Nephron (organoid): ENCODE data around the gene RYR2.

Source experiments
- H3K27ac Mint-ChIP-seq, 3 experiments: 2 replicates each; pipeline ENCODE4 v1.8.0; 2020; ENCODE audit warnings: mixed read lengths in 3 of 3, mild to moderate bottlenecking in 2 of 3, moderate library complexity in 1 of 3
- H3K27me3 Mint-ChIP-seq: 2 replicates; pipeline ENCODE4 v1.8.0; 2021; ENCODE audit warnings: low read depth, mild to moderate bottlenecking, moderate library complexity, mixed read lengths
- H3K36me3 Mint-ChIP-seq: 2 replicates; pipeline ENCODE4 v1.8.0; 2020; ENCODE audit warnings: low read depth, mixed read lengths
- H3K4me1 Mint-ChIP-seq: 2 replicates; pipeline ENCODE4 v1.8.0; 2020; ENCODE audit warnings: mixed read lengths
- H3K4me3 Mint-ChIP-seq, 3 experiments: 2 replicates each; pipeline ENCODE4 v1.8.0; 2020; ENCODE audit warnings: mild to moderate bottlenecking in 3 of 3, mixed read lengths in 3 of 3, moderate library complexity in 2 of 3
- H3K9me3 Mint-ChIP-seq: 2 replicates; pipeline ENCODE4 v1.8.0; 2020; ENCODE audit warnings: mixed read lengths
- CTCF ChIP-seq, 3 experiments: fragments of 200-600 bp; sonication (generic); IDR thresholded peaks; one replicate each; pipeline ENCODE4 v1.5.0; 2021; ENCODE audit warnings: antibody characterized with exemption in 3 of 3; ENCODE audit not compliant: unreplicated experiment in 3 of 3

The RYR2 gene

GRCh38 chr1:237062976-237063375 is 21.0 kb downstream of the RYR2 start:
- no peaks in the 10 kb centered on the region for H3K4me1 Mint-ChIP-seq

GRCh38 chr1:237065903-237066302 is 23.9 kb downstream of the RYR2 start:
- Mint-ChIP-seq H3K27ac (no peak overlapping the region), H3K9me3 (peaks cover 9% of the 10 kb centered on the region), H3K27me3 (peaks cover 5% of the 10 kb centered on the region), H3K4me1 (no peaks in the 10 kb centered on the region), H3K36me3 (no peaks in the 10 kb centered on the region), H3K4me3 (no peak overlapping the region)
- TF ChIP-seq CTCF (IDR thresholded peaks at IDR 0.05; ENCODE audit: unreplicated experiment in 3 of 3): no peak

More at GRCh38 chr1:237062976-237063375, 21.0 kb downstream of the RYR2 start:
- TF ChIP-seq CTCF (IDR thresholded peaks at IDR 0.05; ENCODE audit: unreplicated experiment in 3 of 3): no peak
- H3K9me3 Mint-ChIP-seq: peaks cover 9% of the 10 kb centered on the region
- no peak overlapping the region for H3K27ac Mint-ChIP-seq
- peaks cover 3% of the 10 kb centered on the region for H3K27me3 Mint-ChIP-seq
- H3K36me3 Mint-ChIP-seq: no peaks in the 10 kb centered on the region
- H3K4me3 Mint-ChIP-seq: no peak overlapping the region

GRCh38 chr1:237070519-237070918 is 28.5 kb downstream of the RYR2 start:
- H3K4me3 Mint-ChIP-seq: no peak overlapping the region
- H3K27ac Mint-ChIP-seq: no peak overlapping the region
- no peaks in the 10 kb centered on the region for H3K4me1 Mint-ChIP-seq

GRCh38 chr1:237071641-237072420 is 29.8 kb downstream of the RYR2 start:
- Mint-ChIP-seq H3K4me1 (no peaks in the 10 kb centered on the region), H3K27ac (no peak overlapping the region), H3K4me3 (no peak overlapping the region), H3K36me3 (no peaks in the 10 kb centered on the region), H3K9me3 (peaks cover 15% of the 10 kb centered on the region), H3K27me3 (peaks cover 3% of the 10 kb centered on the region)
- TF ChIP-seq CTCF (IDR thresholded peaks at IDR 0.05; ENCODE audit: unreplicated experiment in 3 of 3): no peak

More at GRCh38 chr1:237070519-237070918, 28.5 kb downstream of the RYR2 start:
- no peaks in the 10 kb centered on the region for H3K36me3 Mint-ChIP-seq
- H3K27me3 Mint-ChIP-seq: peaks cover 5% of the 10 kb centered on the region
- TF ChIP-seq CTCF (IDR thresholded peaks at IDR 0.05; ENCODE audit: unreplicated experiment in 3 of 3): no peak
- H3K9me3 Mint-ChIP-seq: peaks cover 18% of the 10 kb centered on the region

GRCh38 chr1:237074371-237075117 is 32.6 kb downstream of the RYR2 start:
- H3K27me3 Mint-ChIP-seq: peaks cover 3% of the 10 kb centered on the region
- peak overlapping the region; percentile 2 to 37 (median 36) for H3K4me3 Mint-ChIP-seq
- peaks cover 13% of the 10 kb centered on the region for H3K9me3 Mint-ChIP-seq
- H3K4me1 Mint-ChIP-seq: no peaks in the 10 kb centered on the region
- no peak overlapping the region for H3K27ac Mint-ChIP-seq
- no peak for TF ChIP-seq CTCF (IDR thresholded peaks at IDR 0.05; ENCODE audit: unreplicated experiment in 3 of 3)
- no peaks in the 10 kb centered on the region for H3K36me3 Mint-ChIP-seq
